Measurements from ENCODE around the gene SYCP1.

DNA sequence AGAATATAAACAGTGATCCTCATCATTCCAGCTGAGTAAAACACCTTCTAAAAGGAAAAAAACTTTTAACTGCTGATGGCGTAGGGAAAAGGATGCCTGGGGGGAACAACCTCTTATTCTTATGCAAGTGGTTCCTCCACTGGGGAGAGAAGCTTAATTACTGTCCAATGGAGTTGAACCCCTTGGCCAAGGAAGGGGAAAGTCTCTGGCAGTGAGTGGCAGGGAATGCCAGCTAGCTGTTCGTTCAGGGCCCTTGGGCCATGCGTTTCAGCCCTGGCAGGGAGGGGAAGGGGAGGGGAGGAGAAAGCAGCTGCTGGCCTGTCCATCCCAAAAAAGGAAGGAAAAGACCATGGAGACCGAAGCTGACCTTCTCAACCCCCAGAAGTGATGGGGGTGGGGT is 22.6 kb upstream of the SYCP1 start:
- TF ChIP-seq, protein P1, sequence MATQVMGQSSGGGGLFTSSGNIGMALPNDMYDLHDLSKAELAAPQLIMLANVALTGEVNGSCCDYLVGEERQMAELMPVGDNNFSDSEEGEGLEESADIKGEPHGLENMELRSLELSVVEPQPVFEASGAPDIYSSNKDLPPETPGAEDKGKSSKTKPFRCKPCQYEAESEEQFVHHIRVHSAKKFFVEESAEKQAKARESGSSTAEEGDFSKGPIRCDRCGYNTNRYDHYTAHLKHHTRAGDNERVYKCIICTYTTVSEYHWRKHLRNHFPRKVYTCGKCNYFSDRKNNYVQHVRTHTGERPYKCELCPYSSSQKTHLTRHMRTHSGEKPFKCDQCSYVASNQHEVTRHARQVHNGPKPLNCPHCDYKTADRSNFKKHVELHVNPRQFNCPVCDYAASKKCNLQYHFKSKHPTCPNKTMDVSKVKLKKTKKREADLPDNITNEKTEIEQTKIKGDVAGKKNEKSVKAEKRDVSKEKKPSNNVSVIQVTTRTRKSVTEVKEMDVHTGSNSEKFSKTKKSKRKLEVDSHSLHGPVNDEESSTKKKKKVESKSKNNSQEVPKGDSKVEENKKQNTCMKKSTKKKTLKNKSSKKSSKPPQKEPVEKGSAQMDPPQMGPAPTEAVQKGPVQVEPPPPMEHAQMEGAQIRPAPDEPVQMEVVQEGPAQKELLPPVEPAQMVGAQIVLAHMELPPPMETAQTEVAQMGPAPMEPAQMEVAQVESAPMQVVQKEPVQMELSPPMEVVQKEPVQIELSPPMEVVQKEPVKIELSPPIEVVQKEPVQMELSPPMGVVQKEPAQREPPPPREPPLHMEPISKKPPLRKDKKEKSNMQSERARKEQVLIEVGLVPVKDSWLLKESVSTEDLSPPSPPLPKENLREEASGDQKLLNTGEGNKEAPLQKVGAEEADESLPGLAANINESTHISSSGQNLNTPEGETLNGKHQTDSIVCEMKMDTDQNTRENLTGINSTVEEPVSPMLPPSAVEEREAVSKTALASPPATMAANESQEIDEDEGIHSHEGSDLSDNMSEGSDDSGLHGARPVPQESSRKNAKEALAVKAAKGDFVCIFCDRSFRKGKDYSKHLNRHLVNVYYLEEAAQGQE (IDR thresholded peaks at IDR 0.05; ENCODE audit: insufficient read depth in 1 of 2, low read depth in 2 of 2, low read length in 2 of 2) = no peak
- TF ChIP-seq POLR2AphosphoS5 (IDR thresholded peaks at IDR 0.05; ENCODE audit: low read depth, low read length) = no peak
- TF ChIP-seq TAF1 (IDR thresholded peaks at IDR 0.05; ENCODE audit: borderline replicate concordance, insufficient read depth, low read length) = no peak
